ENCODE data around the gene BRINP3. TPM values are rescaled to one million over a fixed set of nuclear protein-coding genes. Genes with fewer than 3 reads are reported as not detected.

BRINP3 gene
- total and polyA plus RNA-seq, 2 donors (not counting 3 experiments of a cell fraction or from before 2014, with no cell fraction given): not detected

GRCh38 chr1:190479516-190479915 is 1.9 kb upstream of the BRINP3 start:
- dilution Hi-C loops (cut with MboI; ENCODE audit: extremely low pct_ligation_motif_present, low sequenced_read_pairs) (no loop called here), intact Hi-C loops (cut with micrococcal nuclease) (no loop called here)
- Histone ChIP-seq H3K9ac (replicated peaks; ENCODE audit: extremely low read depth, insufficient read depth, low read length) (no peak overlapping the region), H3K9me1 (replicated peaks; ENCODE audit: control insufficient read depth, extremely low read depth, insufficient read depth, low read length) (no peaks in the 10 kb centered on the region), H3K27ac (ENCODE audit: insufficient read depth, low read depth, low read length) (no peak overlapping the region), H2AFZ (ENCODE audit: low read depth, low read length) (no peak overlapping the region), H4K20me1 (replicated peaks; ENCODE audit: control insufficient read depth, extremely low read depth, insufficient read depth, low read length) (no peaks in the 10 kb centered on the region), H3K4me3 (replicated peaks in 1 of 3; ENCODE audit: insufficient read depth in 1 of 3, low read depth in 1 of 3, low read length in 3 of 3) (no peak overlapping the region), H3K4me2 (ENCODE audit: insufficient read depth, low read length) (no peak overlapping the region), H3K79me2 (ENCODE audit: control insufficient read depth, insufficient read depth, low read length) (no peaks in the 10 kb centered on the region), H3K36me3 (ENCODE audit: control insufficient read depth in 2 of 2, extremely low read depth in 1 of 2, insufficient read depth in 2 of 2, low read length in 2 of 2) (no peaks in the 10 kb centered on the region), H3K27me3 (ENCODE audit: control insufficient read depth in 2 of 2, insufficient read depth in 2 of 2, low read length in 2 of 2) (peaks cover 33 to 47% of the 10 kb centered on the region in 2 experiments), H3K9me3 (replicated peaks; ENCODE audit: control insufficient read depth, insufficient read depth, low read length) (no peaks in the 10 kb centered on the region), H3K4me1 (ENCODE audit: control insufficient read depth, extremely low read depth, insufficient read depth, low read length) (peaks cover 27% of the 10 kb centered on the region)
- no peak for DNase-seq (ENCODE audit: low read depth, low spot score)
- BruUV-seq (replicated peaks): no TSS peak
- no peak for FAIRE-seq
- TF ChIP-seq FOS (IDR thresholded peaks at IDR 0.05; ENCODE audit: borderline replicate concordance, insufficient read depth, low read length) (no peak), POLR2AphosphoS5 (IDR thresholded peaks at IDR 0.05; ENCODE audit: insufficient read depth, low read depth, low read length) (no peak), GATA2 (IDR thresholded peaks at IDR 0.05; ENCODE audit: insufficient read depth, insufficient read length, low read depth, low read length) (no peak), POLR2A (IDR thresholded peaks at IDR 0.05; ENCODE audit: low read depth, low read length) (no peak), CTCF (IDR thresholded peaks at IDR 0.05; ENCODE audit: extremely low read depth in 1 of 2, insufficient read depth in 1 of 2, low read depth in 1 of 2, low read length in 2 of 2) (no peak), EZH2 (IDR thresholded peaks at IDR 0.05; ENCODE audit: borderline replicate concordance, low read depth, low read length, severe bottlenecking) (no peak), MAX (IDR thresholded peaks at IDR 0.05; ENCODE audit: insufficient read depth, insufficient read length) (no peak), MYC (IDR thresholded peaks at IDR 0.05; ENCODE audit: low read depth, low read length) (no peak), JUN (IDR thresholded peaks at IDR 0.05; ENCODE audit: borderline replicate concordance, insufficient read depth, insufficient read length, low read depth) (no peak)
- ChIA-PET POLR2A (no interaction called here), CTCF (interaction anchor here (1.6 kb wide), 1 partner anchor 9 kb away, joined by 3 read pairs; no protein-coding TSS in a partner anchor)

All from endothelial cell of umbilical vein (primary cell).